OCI-LY1 (cell line): ENCODE results near the gene NINJ2.

Experiments
- CTCF ChIP-seq: fragments of 200-600 bp; sonication (generic), shearing (Covaris generic); IDR thresholded peaks from 2 replicates; pipeline ENCODE4 v1.5.1; 2017; ENCODE audit warnings: mild to moderate bottlenecking, antibody characterized with exemption, low read length, moderate library complexity, mixed read lengths
- EZH2 ChIP-seq: fragments of 200-600 bp; sonication (generic), shearing (Covaris generic); IDR thresholded peaks from 2 replicates; pipeline ENCODE4 v1.8.0; 2017; ENCODE audit warnings: borderline replicate concordance, mixed run types, mild to moderate bottlenecking, antibody characterized with exemption, low read length, moderate library complexity, mixed read lengths

- TF ChIP-seq CTCF (no peak), EZH2 (no peak)
Observed at GRCh38 chr12:549476-550082, 113.7 kb downstream of the NINJ2 start.
